B cell (primary cell): Measurements from ENCODE around the gene CHRNA7. TPM values are rescaled to one million over a fixed set of nuclear protein-coding genes. Genes with fewer than 3 reads are reported as not detected.

Experiments used
- ATAC-seq: fragments of 200-7000 bp; cut with Tn5 transposase; one replicate; pipeline ENCODE4 v1.10.0; 2021; ENCODE audit warnings: low read depth, mild to moderate bottlenecking, moderate number of reproducible peaks, moderate library complexity
- CTCF ChIA-PET: fragments of 350-600 bp; sonication (Branson Sonifier 250); formaldehyde crosslinking; loops from one replicate; lab custom pipeline; 2021; ENCODE audit warnings: antibody characterized with exemption, inconsistent platforms; lab: Charles Lee
- POLR2A ChIA-PET: fragments of 350-600 bp; sonication (Branson Sonifier 250); formaldehyde crosslinking; loops from one replicate; lab custom pipeline; 2021; ENCODE audit warnings: antibody characterized with exemption; lab: Charles Lee
- DNase-seq: peaks from one replicate; pipeline ENCODE4 v3.0.0; 2013
- H2AFZ ChIP-seq: 2 replicates; pipeline ENCODE4 v1.6.1; 2012; ENCODE audit warnings: mild to moderate bottlenecking, low read depth, low read length; ENCODE audit not compliant: insufficient read depth, poor library complexity, severe bottlenecking
- H3K27ac ChIP-seq, 2 donors: 1 replicate in 1 of 2; 2 replicates in 1 of 2; pipeline ENCODE4 v1.5.1; 2012 to 2013; ENCODE audit warnings: low read length in 2 of 2, mild to moderate bottlenecking in 2 of 2, moderate library complexity in 1 of 2
- H3K27me3 ChIP-seq, 4 experiments: fragments of 200-600 bp in 1 of 4; sonication (generic) in 1 of 4; replicated peaks in 1 of 4; 1 replicate in 2 of 4; 2 replicates in 2 of 4; pipeline versions ENCODE4 v1.6.1 to v1.7.0; 2013 to 2016; ENCODE audit warnings: low read length in 3 of 4, mild to moderate bottlenecking in 2 of 4, mixed read lengths in 1 of 4, moderate library complexity in 1 of 4; ENCODE audit not compliant: insufficient read depth in 4 of 4, control insufficient read depth in 3 of 4; ENCODE audit errors: control extremely low read depth in 1 of 4
- H3K36me3 ChIP-seq, 2 experiments: replicated peaks in 1 of 2; 1 replicate in 1 of 2; 2 replicates in 1 of 2; pipeline versions ENCODE4 v1.6.1 to v1.7.1; 2013; ENCODE audit warnings: low read length in 1 of 2; ENCODE audit not compliant: insufficient read depth in 2 of 2, control insufficient read depth in 1 of 2; ENCODE audit errors: control extremely low read depth in 1 of 2, extremely low read depth in 1 of 2
- H3K4me1 ChIP-seq, 2 donors: fragments of 200-600 bp in 1 of 2; sonication (generic) in 1 of 2; 1 replicate in 1 of 2; 2 replicates in 1 of 2; pipeline versions ENCODE4 v1.5.1 to v1.6.1; 2013 to 2017; ENCODE audit warnings: low read length in 2 of 2; ENCODE audit not compliant: control insufficient read depth in 2 of 2, insufficient read depth in 2 of 2
- H3K4me2 ChIP-seq: replicated peaks from 2 replicates; pipeline ENCODE3; 2012; ENCODE audit warnings: mild to moderate bottlenecking, low read depth, low read length; ENCODE audit not compliant: poor library complexity, severe bottlenecking
- H3K4me3 ChIP-seq, 5 experiments: fragments of 200-600 bp in 1 of 5; sonication (generic) in 1 of 5; 1 replicate in 3 of 5; 2 replicates in 2 of 5; pipeline versions ENCODE4 v1.5.1 to v1.7.0; 2011 to 2016; ENCODE audit warnings: low read length in 4 of 5, mild to moderate bottlenecking in 4 of 5, low read depth in 2 of 5, control low read depth in 1 of 5, moderate library complexity in 1 of 5; ENCODE audit not compliant: insufficient read depth in 1 of 5; ENCODE audit errors: control extremely low read depth in 1 of 5, extremely low read depth in 1 of 5
- H3K79me2 ChIP-seq: fragments of 200-600 bp; sonication (generic); one replicate; pipeline ENCODE4 v1.6.0; 2016; ENCODE audit warnings: low read length; ENCODE audit not compliant: control insufficient read depth, insufficient read depth
- H3K9ac ChIP-seq: fragments of 200-600 bp; sonication (generic); 2 replicates; pipeline ENCODE4 v1.6.1; 2017; ENCODE audit warnings: mild to moderate bottlenecking, low read length, moderate library complexity
- H3K9me3 ChIP-seq, 3 donors: one replicate each; pipeline versions ENCODE4 v1.6.1 to v1.7.1; 2013; ENCODE audit warnings: low read length in 2 of 3; ENCODE audit not compliant: control insufficient read depth in 2 of 3, insufficient read depth in 1 of 3; ENCODE audit errors: control extremely low read depth in 1 of 3
- H4K20me1 ChIP-seq: 2 replicates; pipeline ENCODE4 v1.6.0; 2012; ENCODE audit warnings: mild to moderate bottlenecking, low read length; ENCODE audit not compliant: insufficient read depth, control insufficient read depth, poor library complexity, severe bottlenecking
- H3K27ac Mint-ChIP-seq: one replicate; pipeline ENCODE4 v1.8.0; 2021; ENCODE audit warnings: mixed read lengths
- H3K27me3 Mint-ChIP-seq: one replicate; pipeline ENCODE4 v1.8.0; 2021; ENCODE audit warnings: mixed read lengths
- H3K4me1 Mint-ChIP-seq: one replicate; pipeline ENCODE4 v1.8.0; 2021; ENCODE audit warnings: mixed read lengths
- H3K4me3 Mint-ChIP-seq: one replicate; pipeline ENCODE4 v1.8.0; 2021; ENCODE audit warnings: mixed read lengths
- H3K9me3 Mint-ChIP-seq: one replicate; pipeline ENCODE4 v1.8.0; 2022; ENCODE audit warnings: mixed read lengths; ENCODE audit not compliant: insufficient read depth
- EZH2 ChIP-seq: IDR thresholded peaks from 2 replicates; pipeline ENCODE4 v1.6.1; 2012; ENCODE audit warnings: borderline replicate concordance, low read depth, mild to moderate bottlenecking, moderate library complexity, low read length; ENCODE audit not compliant: insufficient read depth, poor library complexity, severe bottlenecking
- WGBS: methylation state at CpG from one replicate; pipeline ENCODE4 v1.1.5; 2013; ENCODE audit warnings: missing lambda C conversion rate; ENCODE audit not compliant: insufficient coverage; 5-methylcytosine and 5-hydroxymethylcytosine counted together
- intact Hi-C: fragments of 100-400 bp; cut with micrococcal nuclease; formaldehyde crosslinking; loops from one replicate; pipeline ENCODE4 v1.10.0; 2022
- polyA plus RNA-seq: library from polyadenylated mRNA; depleted of rRNA; stranded (reverse); fragments of >200 nt; gene quantifications from 2 replicates; pipeline ENCODE4 v1.2.3, GENCODE V29; 2012
- total RNA-seq, 2 donors: library from RNA; stranded (reverse); fragments of 120-200 nt in 1 of 2; gene quantifications; 1 replicate in 1 of 2; 2 replicates in 1 of 2; pipeline versions ENCODE4 v1.2.3 to v1.2.4, GENCODE V29; 2013 to 2022
- TF ChIP-seq, protein P1 (sequence below): fragments of 200-600 bp; IDR thresholded peaks from one replicate; pipeline ENCODE4 v1.8.0; 2022; ENCODE audit warnings: antibody characterized with exemption, mild to moderate bottlenecking

The CHRNA7 gene
- total and polyA plus RNA-seq, 2 donors (not counting 1 experiment from before 2014, with no cell fraction given), result 0.16 TPM; not detected in 1

DNA sequence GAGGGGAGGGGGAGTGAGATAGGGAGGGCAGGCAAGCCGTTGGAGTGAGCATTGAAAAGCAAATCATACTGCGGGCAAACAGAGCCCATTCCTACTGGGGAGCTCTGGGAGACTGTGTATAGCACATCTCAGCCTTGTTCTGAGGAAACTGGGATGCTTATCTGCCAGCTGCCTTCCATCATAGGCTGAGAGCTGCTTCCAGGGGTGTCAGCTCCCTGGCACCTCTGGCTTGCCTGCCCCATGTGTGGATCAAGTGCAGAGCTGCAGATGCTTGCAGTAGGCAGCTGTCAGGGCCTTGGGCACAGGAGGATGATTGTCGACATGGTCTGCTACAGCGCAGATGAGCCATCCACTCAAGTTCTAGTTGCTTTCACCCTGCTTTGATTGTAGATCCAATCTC, 86.8 kb downstream of the CHRNA7 start:
- Histone ChIP-seq H3K9ac (no peak overlapping the region), H3K4me1 (no peaks in the 10 kb centered on the region), H3K79me2 (no peaks in the 10 kb centered on the region), H3K4me2 (no peak overlapping the region), H3K27ac (no peak overlapping the region), H3K36me3 (no peaks in the 10 kb centered on the region), H3K27me3 (peaks cover 0 to 3% (median 0%) of the 10 kb centered on the region in 4 experiments), H2AFZ (no peak overlapping the region), H3K9me3 (peaks cover 0 to 3% (median 0%) of the 10 kb centered on the region in 3 donors), H4K20me1 (no peaks in the 10 kb centered on the region), H3K4me3 (no peak overlapping the region)
- Mint-ChIP-seq H3K4me3 (no peak overlapping the region), H3K27me3 (peaks cover 4% of the 10 kb centered on the region), H3K27ac (no peak overlapping the region), H3K4me1 (no peaks in the 10 kb centered on the region), H3K9me3 (no peaks in the 10 kb centered on the region)
- POLR2A ChIA-PET, result no interaction called here
- 84% methylated on average over 4 of the region's 4 CpGs for WGBS
- no peak for ATAC-seq
- TF ChIP-seq, protein P1, sequence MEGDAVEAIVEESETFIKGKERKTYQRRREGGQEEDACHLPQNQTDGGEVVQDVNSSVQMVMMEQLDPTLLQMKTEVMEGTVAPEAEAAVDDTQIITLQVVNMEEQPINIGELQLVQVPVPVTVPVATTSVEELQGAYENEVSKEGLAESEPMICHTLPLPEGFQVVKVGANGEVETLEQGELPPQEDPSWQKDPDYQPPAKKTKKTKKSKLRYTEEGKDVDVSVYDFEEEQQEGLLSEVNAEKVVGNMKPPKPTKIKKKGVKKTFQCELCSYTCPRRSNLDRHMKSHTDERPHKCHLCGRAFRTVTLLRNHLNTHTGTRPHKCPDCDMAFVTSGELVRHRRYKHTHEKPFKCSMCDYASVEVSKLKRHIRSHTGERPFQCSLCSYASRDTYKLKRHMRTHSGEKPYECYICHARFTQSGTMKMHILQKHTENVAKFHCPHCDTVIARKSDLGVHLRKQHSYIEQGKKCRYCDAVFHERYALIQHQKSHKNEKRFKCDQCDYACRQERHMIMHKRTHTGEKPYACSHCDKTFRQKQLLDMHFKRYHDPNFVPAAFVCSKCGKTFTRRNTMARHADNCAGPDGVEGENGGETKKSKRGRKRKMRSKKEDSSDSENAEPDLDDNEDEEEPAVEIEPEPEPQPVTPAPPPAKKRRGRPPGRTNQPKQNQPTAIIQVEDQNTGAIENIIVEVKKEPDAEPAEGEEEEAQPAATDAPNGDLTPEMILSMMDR, result no peak
- no peak for TF ChIP-seq EZH2
- CTCF ChIA-PET, result no interaction called here
- no peak for DNase-seq
- intact Hi-C loops, result no loop called here

DNA sequence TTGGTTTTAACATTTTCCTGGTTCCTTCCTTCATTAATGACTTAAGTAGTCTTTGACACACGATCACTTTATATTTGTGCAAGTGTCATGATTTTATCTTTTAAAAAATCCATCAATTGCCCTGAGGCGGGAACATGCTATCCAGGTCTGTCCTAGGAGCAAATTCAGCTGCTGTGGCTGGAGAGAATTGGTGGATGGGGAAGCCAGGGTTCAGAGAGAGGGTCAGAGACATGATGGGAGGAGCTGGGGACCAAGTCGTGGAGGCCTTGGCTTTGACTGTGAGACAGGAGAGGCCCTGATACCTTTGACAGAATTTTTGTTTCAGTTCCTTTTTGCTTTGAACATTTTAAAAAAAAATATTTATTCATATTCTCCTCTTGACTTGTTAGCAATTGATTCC, 89.0 kb downstream of the CHRNA7 start:
- Histone ChIP-seq H2AFZ (no peak overlapping the region), H3K36me3 (no peaks in the 10 kb centered on the region), H3K4me2 (no peak overlapping the region), H3K4me1 (no peaks in the 10 kb centered on the region), H3K27ac (no peak overlapping the region), H3K9me3 (peaks cover 0 to 3% (median 0%) of the 10 kb centered on the region in 3 donors), H3K4me3 (no peak overlapping the region), H3K27me3 (no peaks in the 10 kb centered on the region), H3K79me2 (no peaks in the 10 kb centered on the region), H3K9ac (no peak overlapping the region), H4K20me1 (no peaks in the 10 kb centered on the region)
- intact Hi-C loops, result no loop called here
- Mint-ChIP-seq H3K27ac (no peak overlapping the region), H3K27me3 (peaks cover 4% of the 10 kb centered on the region), H3K9me3 (no peaks in the 10 kb centered on the region), H3K4me1 (no peaks in the 10 kb centered on the region), H3K4me3 (no peak overlapping the region)
- 100% methylated on average over 1 of the region's 3 CpGs for WGBS
- no peak for DNase-seq
- TF ChIP-seq EZH2, result no peak
- TF ChIP-seq, protein P1, result no peak
- ATAC-seq, result no peak
- ChIA-PET POLR2A (no interaction called here), CTCF (no interaction called here)
